ENCODE results near the gene GIPC1.

DNA sequence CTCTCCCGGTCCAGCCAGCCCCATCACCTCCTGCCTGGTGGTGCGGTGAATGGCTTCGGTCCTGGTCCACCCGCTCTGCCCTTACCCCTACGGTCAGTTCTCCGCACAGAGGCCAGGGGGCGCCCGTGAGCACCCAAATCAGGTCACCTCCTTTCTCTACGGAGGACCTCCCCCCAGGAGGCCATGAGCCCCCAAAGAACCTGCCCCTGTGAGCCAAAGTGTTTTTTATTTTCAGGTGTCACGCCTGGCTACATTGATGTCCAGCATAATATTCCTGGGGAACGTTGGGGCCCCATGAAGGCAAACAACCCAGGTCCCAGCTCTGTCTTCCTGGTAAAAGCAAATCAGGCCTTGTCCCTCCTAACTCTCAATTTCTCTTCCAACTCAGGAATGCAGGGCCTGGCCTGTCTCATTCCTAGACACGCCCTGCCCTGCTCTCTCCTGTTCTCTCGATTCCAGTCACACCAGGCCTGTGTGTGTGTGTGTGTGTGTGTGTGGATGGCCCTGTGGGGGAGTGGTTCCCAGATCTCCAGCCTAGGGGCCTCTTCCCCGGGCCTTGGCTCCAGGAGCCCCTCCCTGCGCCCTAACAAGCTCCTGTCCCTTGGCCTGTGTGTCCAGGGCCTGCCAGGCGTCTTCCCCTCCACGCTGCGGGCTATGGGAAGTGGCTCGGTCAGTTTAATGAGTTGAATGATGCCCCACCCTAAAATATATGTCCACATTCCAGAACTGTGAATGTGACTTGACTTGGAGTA is 9.7 kb upstream of the GIPC1 start:
- TF ChIP-seq, protein P1, sequence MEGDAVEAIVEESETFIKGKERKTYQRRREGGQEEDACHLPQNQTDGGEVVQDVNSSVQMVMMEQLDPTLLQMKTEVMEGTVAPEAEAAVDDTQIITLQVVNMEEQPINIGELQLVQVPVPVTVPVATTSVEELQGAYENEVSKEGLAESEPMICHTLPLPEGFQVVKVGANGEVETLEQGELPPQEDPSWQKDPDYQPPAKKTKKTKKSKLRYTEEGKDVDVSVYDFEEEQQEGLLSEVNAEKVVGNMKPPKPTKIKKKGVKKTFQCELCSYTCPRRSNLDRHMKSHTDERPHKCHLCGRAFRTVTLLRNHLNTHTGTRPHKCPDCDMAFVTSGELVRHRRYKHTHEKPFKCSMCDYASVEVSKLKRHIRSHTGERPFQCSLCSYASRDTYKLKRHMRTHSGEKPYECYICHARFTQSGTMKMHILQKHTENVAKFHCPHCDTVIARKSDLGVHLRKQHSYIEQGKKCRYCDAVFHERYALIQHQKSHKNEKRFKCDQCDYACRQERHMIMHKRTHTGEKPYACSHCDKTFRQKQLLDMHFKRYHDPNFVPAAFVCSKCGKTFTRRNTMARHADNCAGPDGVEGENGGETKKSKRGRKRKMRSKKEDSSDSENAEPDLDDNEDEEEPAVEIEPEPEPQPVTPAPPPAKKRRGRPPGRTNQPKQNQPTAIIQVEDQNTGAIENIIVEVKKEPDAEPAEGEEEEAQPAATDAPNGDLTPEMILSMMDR (conservative IDR thresholded peaks at IDR 0.05 in 1 of 2, IDR thresholded peaks at IDR 0.05 in 1 of 2; ENCODE audit: extremely low read depth in 1 of 2, insufficient read depth in 1 of 2, low read depth in 1 of 2, low read length in 2 of 2) = peak; percentile 83 to 93
- TF ChIP-seq EZH2 (IDR thresholded peaks at IDR 0.05; ENCODE audit: borderline replicate concordance, low read length) = no peak
